K562 (cell line): ENCODE data around the gene RPL36AL. TPM values are rescaled to one million over a fixed set of nuclear protein-coding genes. Genes with fewer than 3 reads are reported as not detected.

Experiments used
- CBX2 ChIP-seq: fragments of 200-600 bp; sonication (generic); IDR thresholded peaks from one replicate; pipeline ENCODE4 v1.6.1; 2012; ENCODE audit warnings: mild to moderate bottlenecking, low read length, inconsistent platforms; ENCODE audit not compliant: insufficient read depth, poor library complexity, severe bottlenecking
- CEBPB ChIP-seq: fragments of 450-650 bp; IDR thresholded peaks from 2 replicates; pipeline ENCODE4 v1.6.1; 2016; ENCODE audit warnings: missing genetic modification characterization, missing compliant biosample characterization
- DACH1 ChIP-seq: fragments of 450-650 bp; IDR thresholded peaks from 2 replicates; pipeline ENCODE4 v1.6.1; 2018; ENCODE audit not compliant: partially characterized antibody
- GABPA ChIP-seq: fragments of 200-800 bp; sonication (Bioruptor generic); conservative IDR thresholded peaks from 2 replicates; pipeline ENCODE4 v1.6.1; 2016; ENCODE audit warnings: low read depth, missing genetic modification characterization, missing compliant biosample characterization
- NFE2 ChIP-seq: IDR thresholded peaks from 2 replicates; pipeline ENCODE4 v1.6.1; 2014; ENCODE audit warnings: antibody characterized with exemption, low read depth
- NFIC ChIP-seq: fragments of 450-650 bp; IDR thresholded peaks from 2 replicates; pipeline ENCODE4 v1.6.1; 2017; ENCODE audit warnings: mild to moderate bottlenecking, inconsistent platforms
- NKRF ChIP-seq: fragments of 450-650 bp; IDR thresholded peaks from 2 replicates; pipeline ENCODE4 v1.6.1; 2016; ENCODE audit warnings: borderline replicate concordance
- NR2C1 ChIP-seq, 2 experiments: fragments of 450-650 bp; IDR thresholded peaks; 2 replicates each; pipeline ENCODE4 v1.6.1; 2017; ENCODE audit warnings: mild to moderate bottlenecking in 2 of 2, antibody characterized with exemption in 1 of 2, inconsistent platforms in 1 of 2, missing compliant biosample characterization in 1 of 2, missing genetic modification characterization in 1 of 2
- PHB2 ChIP-seq: fragments of 450-650 bp; IDR thresholded peaks from 2 replicates; pipeline ENCODE4 v1.6.1; 2017; ENCODE audit warnings: low read depth
- PHF21A ChIP-seq: fragments of 450-650 bp; IDR thresholded peaks from 2 replicates; pipeline ENCODE4 v1.6.1; 2017; ENCODE audit warnings: low read depth, borderline replicate concordance
- SNIP1 ChIP-seq: fragments of 450-650 bp; IDR thresholded peaks from 2 replicates; pipeline ENCODE4 v1.7.1; 2017; ENCODE audit warnings: low read depth, mild to moderate bottlenecking
- ZNF146 ChIP-seq: IDR thresholded peaks from one replicate; pipeline ENCODE4 v1.6.1; 2018; ENCODE audit warnings: missing compliant biosample characterization; ENCODE audit not compliant: unreplicated experiment
- polyA plus RNA-seq, 8 experiments: library from polyadenylated mRNA; depleted of rRNA in 4 of 8; stranded (reverse) in 5 of 8; unstranded in 3 of 8; fragments of >200 nt; fragmentation: Nextera tagmentation in 2 of 8; fragmentation: Illumina TruSeq in 1 of 8; extraction: Ambion mirVana in 2 of 8; extraction: Trizol in 1 of 8; gene quantifications; 2 replicates each; pipeline versions ENCODE4 v1.2.1 to v1.2.3, GENCODE V29; 2011 to 2014; ENCODE audit warnings: inconsistent platforms in 1 of 8, missing spikeins in 1 of 8
- total RNA-seq, 7 experiments: library from RNA; depleted of rRNA in 6 of 7; stranded (reverse); fragments of >200 nt in 6 of 7; fragmentation: Illumina TruSeq in 2 of 7; extraction: Trizol in 2 of 7; gene quantifications; 2 replicates each; pipeline versions ENCODE4 v1.2.1 to v1.2.3, GENCODE V29; 2011 to 2021; ENCODE audit warnings: low replicate concordance in 1 of 7
- TF ChIP-seq, protein P1 (sequence below): fragments of 450-650 bp; IDR thresholded peaks from 2 replicates; pipeline ENCODE4 v1.6.1; 2016
- TF ChIP-seq, protein P2 (sequence below): fragments of 250-450 bp; sonication (Bioruptor Pico); IDR thresholded peaks from 2 replicates; pipeline ENCODE4 v1.5.0; 2021
- TF ChIP-seq, protein P3 (sequence below): sonication (generic); formaldehyde crosslinking; IDR thresholded peaks from 2 replicates; pipeline ENCODE4 v1.8.0; 2022; ENCODE audit warnings: mild to moderate bottlenecking, missing genetic modification reagents, borderline replicate concordance
- TF ChIP-seq, protein P4 (sequence below), 2 experiments: fragments of 450-650 bp; conservative IDR thresholded peaks; 2 replicates each; pipeline ENCODE4 v1.6.1; 2017; ENCODE audit warnings: mild to moderate bottlenecking in 2 of 2, moderate library complexity in 2 of 2
- TF ChIP-seq, protein P5 (sequence below): fragments of 250-450 bp; sonication (Bioruptor Pico); IDR thresholded peaks from 2 replicates; pipeline ENCODE4 v1.8.0; 2022; ENCODE audit warnings: moderate library complexity, mild to moderate bottlenecking, inconsistent platforms

The RPL36AL gene
- total and polyA plus RNA-seq, 9 of the 15 experiments (the other 6 are each of a cell fraction or from before 2014, with no cell fraction given), result 146 to 674 (median 360) TPM

DNA sequence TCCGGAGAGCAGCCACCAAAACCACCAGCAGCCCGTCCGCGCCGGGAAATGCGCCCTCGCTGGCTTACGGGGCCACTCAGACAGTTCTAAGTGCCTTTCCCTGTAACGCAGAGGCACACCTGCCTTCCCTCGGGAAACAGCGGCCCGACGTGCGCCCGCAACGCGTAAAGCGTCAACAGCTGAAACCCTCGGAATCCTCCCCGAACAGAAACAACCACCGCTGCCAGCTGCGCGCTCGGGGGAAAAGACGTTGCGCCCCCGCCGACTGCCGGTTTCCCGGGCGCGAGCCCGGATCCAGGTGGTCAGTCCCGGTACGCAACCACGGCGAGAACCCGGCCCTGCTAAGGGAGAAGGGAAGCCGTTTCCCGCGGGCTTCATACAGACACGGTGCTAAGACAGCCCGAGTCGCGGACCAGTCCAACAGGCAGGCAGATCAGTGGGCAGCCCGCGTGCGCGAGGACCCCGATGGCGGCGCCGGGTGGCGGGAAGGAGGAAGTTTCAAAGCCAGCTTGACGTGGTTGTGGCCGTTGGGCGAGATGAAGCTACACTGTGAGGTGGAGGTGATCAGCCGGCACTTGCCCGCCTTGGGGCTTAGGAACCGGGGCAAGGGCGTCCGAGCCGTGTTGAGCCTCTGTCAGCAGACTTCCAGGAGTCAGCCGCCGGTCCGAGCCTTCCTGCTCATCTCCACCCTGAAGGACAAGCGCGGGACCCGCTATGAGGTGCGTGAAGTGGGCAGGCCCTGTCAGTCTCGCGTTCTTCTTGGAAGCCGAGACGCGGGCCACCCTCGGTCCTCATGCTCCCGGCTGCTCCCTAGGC, 21.7 kb downstream of the RPL36AL start, which contains the start of gene LRR1 (continued):
- TF ChIP-seq PHF21A (no peak), GABPA (peak; percentile 26; the same call in 1 of the 2 replicates), DACH1 (peak; percentile 67), CBX2 (no peak), PHB2 (no peak), SNIP1 (no peak), NR2C1 (IDR thresholded peaks at IDR 0.05) (no peak), NR2C1 (tag; IDR thresholded peaks at IDR 0.05) (0 out of 2 replicates have a peak, but pooled peaks have one; percentile 42), NFIC (peak; percentile 66), NFE2 (peak; percentile 70), ZNF146 (no peak), NKRF (0 out of 2 replicates have a peak, but pooled peaks have one; percentile 17), CEBPB (no peak)
- TF ChIP-seq, protein P1, sequence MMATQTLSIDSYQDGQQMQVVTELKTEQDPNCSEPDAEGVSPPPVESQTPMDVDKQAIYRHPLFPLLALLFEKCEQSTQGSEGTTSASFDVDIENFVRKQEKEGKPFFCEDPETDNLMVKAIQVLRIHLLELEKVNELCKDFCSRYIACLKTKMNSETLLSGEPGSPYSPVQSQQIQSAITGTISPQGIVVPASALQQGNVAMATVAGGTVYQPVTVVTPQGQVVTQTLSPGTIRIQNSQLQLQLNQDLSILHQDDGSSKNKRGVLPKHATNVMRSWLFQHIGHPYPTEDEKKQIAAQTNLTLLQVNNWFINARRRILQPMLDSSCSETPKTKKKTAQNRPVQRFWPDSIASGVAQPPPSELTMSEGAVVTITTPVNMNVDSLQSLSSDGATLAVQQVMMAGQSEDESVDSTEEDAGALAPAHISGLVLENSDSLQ, result peak; percentile 81
- TF ChIP-seq, protein P2, sequence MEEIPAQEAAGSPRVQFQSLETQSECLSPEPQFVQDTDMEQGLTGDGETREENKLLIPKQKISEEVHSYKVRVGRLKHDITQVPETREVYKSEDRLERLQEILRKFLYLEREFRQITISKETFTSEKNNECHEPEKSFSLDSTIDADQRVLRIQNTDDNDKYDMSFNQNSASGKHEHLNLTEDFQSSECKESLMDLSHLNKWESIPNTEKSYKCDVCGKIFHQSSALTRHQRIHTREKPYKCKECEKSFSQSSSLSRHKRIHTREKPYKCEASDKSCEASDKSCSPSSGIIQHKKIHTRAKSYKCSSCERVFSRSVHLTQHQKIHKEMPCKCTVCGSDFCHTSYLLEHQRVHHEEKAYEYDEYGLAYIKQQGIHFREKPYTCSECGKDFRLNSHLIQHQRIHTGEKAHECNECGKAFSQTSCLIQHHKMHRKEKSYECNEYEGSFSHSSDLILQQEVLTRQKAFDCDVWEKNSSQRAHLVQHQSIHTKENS, result no peak
- TF ChIP-seq, protein P3, sequence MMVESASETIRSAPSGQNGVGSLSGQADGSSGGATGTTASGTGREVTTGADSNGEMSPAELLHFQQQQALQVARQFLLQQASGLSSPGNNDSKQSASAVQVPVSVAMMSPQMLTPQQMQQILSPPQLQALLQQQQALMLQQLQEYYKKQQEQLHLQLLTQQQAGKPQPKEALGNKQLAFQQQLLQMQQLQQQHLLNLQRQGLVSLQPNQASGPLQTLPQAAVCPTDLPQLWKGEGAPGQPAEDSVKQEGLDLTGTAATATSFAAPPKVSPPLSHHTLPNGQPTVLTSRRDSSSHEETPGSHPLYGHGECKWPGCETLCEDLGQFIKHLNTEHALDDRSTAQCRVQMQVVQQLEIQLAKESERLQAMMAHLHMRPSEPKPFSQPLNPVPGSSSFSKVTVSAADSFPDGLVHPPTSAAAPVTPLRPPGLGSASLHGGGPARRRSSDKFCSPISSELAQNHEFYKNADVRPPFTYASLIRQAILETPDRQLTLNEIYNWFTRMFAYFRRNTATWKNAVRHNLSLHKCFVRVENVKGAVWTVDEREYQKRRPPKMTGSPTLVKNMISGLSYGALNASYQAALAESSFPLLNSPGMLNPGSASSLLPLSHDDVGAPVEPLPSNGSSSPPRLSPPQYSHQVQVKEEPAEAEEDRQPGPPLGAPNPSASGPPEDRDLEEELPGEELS (CRISPR knock-in tag), result no peak
- TF ChIP-seq, protein P4, sequence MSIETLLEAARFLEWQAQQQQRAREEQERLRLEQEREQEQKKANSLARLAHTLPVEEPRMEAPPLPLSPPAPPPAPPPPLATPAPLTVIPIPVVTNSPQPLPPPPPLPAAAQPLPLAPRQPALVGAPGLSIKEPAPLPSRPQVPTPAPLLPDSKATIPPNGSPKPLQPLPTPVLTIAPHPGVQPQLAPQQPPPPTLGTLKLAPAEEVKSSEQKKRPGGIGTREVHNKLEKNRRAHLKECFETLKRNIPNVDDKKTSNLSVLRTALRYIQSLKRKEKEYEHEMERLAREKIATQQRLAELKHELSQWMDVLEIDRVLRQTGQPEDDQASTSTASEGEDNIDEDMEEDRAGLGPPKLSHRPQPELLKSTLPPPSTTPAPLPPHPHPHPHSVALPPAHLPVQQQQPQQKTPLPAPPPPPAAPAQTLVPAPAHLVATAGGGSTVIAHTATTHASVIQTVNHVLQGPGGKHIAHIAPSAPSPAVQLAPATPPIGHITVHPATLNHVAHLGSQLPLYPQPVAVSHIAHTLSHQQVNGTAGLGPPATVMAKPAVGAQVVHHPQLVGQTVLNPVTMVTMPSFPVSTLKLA (conservative IDR thresholded peaks at IDR 0.05), result peak; percentile 75 to 80; a peak in 3 of 4 replicates
- TF ChIP-seq, protein P5, sequence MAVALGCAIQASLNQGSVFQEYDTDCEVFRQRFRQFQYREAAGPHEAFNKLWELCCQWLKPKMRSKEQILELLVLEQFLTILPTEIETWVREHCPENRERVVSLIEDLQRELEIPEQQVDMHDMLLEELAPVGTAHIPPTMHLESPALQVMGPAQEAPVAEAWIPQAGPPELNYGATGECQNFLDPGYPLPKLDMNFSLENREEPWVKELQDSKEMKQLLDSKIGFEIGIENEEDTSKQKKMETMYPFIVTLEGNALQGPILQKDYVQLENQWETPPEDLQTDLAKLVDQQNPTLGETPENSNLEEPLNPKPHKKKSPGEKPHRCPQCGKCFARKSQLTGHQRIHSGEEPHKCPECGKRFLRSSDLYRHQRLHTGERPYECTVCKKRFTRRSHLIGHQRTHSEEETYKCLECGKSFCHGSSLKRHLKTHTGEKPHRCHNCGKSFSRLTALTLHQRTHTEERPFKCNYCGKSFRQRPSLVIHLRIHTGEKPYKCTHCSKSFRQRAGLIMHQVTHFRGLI (CRISPR knock-in tag), result no peak
